IMR-90 (cell line): ENCODE measurements around the gene TMEM181. TPM values are rescaled to one million over a fixed set of nuclear protein-coding genes. Genes with fewer than 3 reads are reported as not detected.

Experiments used
- ATAC-seq: fragments of 200-7000 bp; cut with Tn5 transposase; 2 replicates; pipeline ENCODE4 v1.9.1; 2020; ENCODE audit warnings: low read depth, mild to moderate bottlenecking, moderate library complexity
- BruUV-seq: library from RNA; stranded (reverse); fragments of 400-500 nt; replicated peaks from 2 replicates; lab custom pipeline; 2021; lab: Mats Ljungman, UMichigan
- CTCF ChIA-PET: fragments of 300-600 bp; formaldehyde crosslinking; extraction: SDS; loops from one replicate; lab custom pipeline; 2021; ENCODE audit warnings: antibody characterized with exemption; lab: Yijun Ruan, JAX
- POLR2A ChIA-PET: fragments of 300-600 bp; sonication (Branson Sonifier 250); formaldehyde crosslinking; loops from one replicate; lab custom pipeline; 2022; ENCODE audit warnings: antibody characterized with exemption; ENCODE audit not compliant: unreplicated experiment; lab: Charles Lee
- DNase-seq: peaks from one replicate; pipeline ENCODE4 v3.0.0; 2013
- H2AFZ ChIP-seq: replicated peaks from 2 replicates; pipeline ENCODE3; 2013; ENCODE audit warnings: low read length, mild to moderate bottlenecking; ENCODE audit not compliant: poor library complexity
- H2AK5ac ChIP-seq: 2 replicates; pipeline ENCODE4 v1.6.1; 2013; ENCODE audit warnings: low read depth, low read length, inconsistent platforms
- H2AK9ac ChIP-seq: replicated peaks from 2 replicates; pipeline ENCODE3; 2013; ENCODE audit warnings: mild to moderate bottlenecking, low read depth, low read length, moderate library complexity; ENCODE audit not compliant: poor library complexity
- H2BK120ac ChIP-seq: 2 replicates; pipeline ENCODE4 v1.6.1; 2013; ENCODE audit warnings: low read depth, low read length, inconsistent platforms
- H2BK15ac ChIP-seq: 3 replicates; pipeline ENCODE4 v1.6.1; 2013; ENCODE audit warnings: low read depth, low read length, inconsistent platforms
- H2BK20ac ChIP-seq: 2 replicates; pipeline ENCODE4 v1.6.1; 2013; ENCODE audit warnings: low read depth, mild to moderate bottlenecking, inconsistent platforms, low read length, moderate library complexity
- H2BK5ac ChIP-seq: 2 replicates; pipeline ENCODE4 v1.6.1; 2013; ENCODE audit warnings: mild to moderate bottlenecking, low read depth, low read length, inconsistent platforms; ENCODE audit not compliant: poor library complexity, severe bottlenecking
- H3K14ac ChIP-seq: replicated peaks from 2 replicates; pipeline ENCODE4 v1.6.1; 2013; ENCODE audit warnings: low read depth, low read length, inconsistent platforms
- H3K18ac ChIP-seq: 2 replicates; pipeline ENCODE4 v1.6.1; 2013; ENCODE audit warnings: low read depth, low read length, control low read depth
- H3K23ac ChIP-seq: 2 replicates; pipeline ENCODE4 v1.6.1; 2013; ENCODE audit warnings: low read depth, low read length, inconsistent platforms
- H3K27ac ChIP-seq: 2 replicates; pipeline ENCODE4 v1.5.1; 2013; ENCODE audit warnings: mild to moderate bottlenecking, control low read depth, low read length; ENCODE audit not compliant: insufficient read depth
- H3K27me3 ChIP-seq: 2 replicates; pipeline ENCODE4 v1.6.1; 2013; ENCODE audit warnings: low read length; ENCODE audit not compliant: control insufficient read depth, insufficient read depth
- H3K36me3 ChIP-seq: 2 replicates; pipeline ENCODE4 v1.6.1; 2013; ENCODE audit warnings: low read length, mixed read lengths; ENCODE audit not compliant: control insufficient read depth, insufficient read depth
- H3K4ac ChIP-seq: 2 replicates; pipeline ENCODE4 v1.6.1; 2013; ENCODE audit warnings: low read depth, low read length, inconsistent platforms
- H3K4me1 ChIP-seq: 2 replicates; pipeline ENCODE4 v1.6.1; 2013; ENCODE audit warnings: low read length, mixed read lengths; ENCODE audit not compliant: control insufficient read depth, insufficient read depth
- H3K4me2 ChIP-seq: 2 replicates; pipeline ENCODE4 v1.6.1; 2013; ENCODE audit warnings: low read depth, mild to moderate bottlenecking, control low read depth, low read length, moderate library complexity
- H3K4me3 ChIP-seq: 2 replicates; pipeline ENCODE4 v1.5.1; 2013; ENCODE audit warnings: low read depth, mild to moderate bottlenecking, control low read depth, low read length, moderate library complexity; ENCODE audit not compliant: insufficient read depth
- H3K56ac ChIP-seq: 2 replicates; pipeline ENCODE4 v1.6.1; 2013; ENCODE audit warnings: low read length, inconsistent platforms; ENCODE audit not compliant: insufficient read depth; ENCODE audit errors: extremely low read depth
- H3K79me1 ChIP-seq, 2 experiments: 2 replicates each; pipeline ENCODE4 v1.6.1; 2013; ENCODE audit warnings: low read length in 2 of 2, inconsistent platforms in 1 of 2, low read depth in 1 of 2
- H3K9ac ChIP-seq: 2 replicates; pipeline ENCODE4 v1.6.1; 2013; ENCODE audit warnings: low read depth, low read length, control low read depth
- H3K9me1 ChIP-seq: 2 replicates; pipeline ENCODE4 v1.6.1; 2013; ENCODE audit warnings: low read length, inconsistent platforms; ENCODE audit not compliant: insufficient read depth
- H3K9me3 ChIP-seq: 2 replicates; pipeline ENCODE4 v1.6.1; 2013; ENCODE audit warnings: low read length; ENCODE audit not compliant: control insufficient read depth, insufficient read depth
- H4K20me1 ChIP-seq: 2 replicates; pipeline ENCODE4 v1.6.1; 2013; ENCODE audit warnings: low read length, inconsistent platforms; ENCODE audit not compliant: insufficient read depth
- H4K5ac ChIP-seq: 2 replicates; pipeline ENCODE4 v1.6.1; 2013; ENCODE audit warnings: mild to moderate bottlenecking, low read depth, low read length, control low read depth
- H4K8ac ChIP-seq, 2 experiments: 2 replicates each; pipeline ENCODE4 v1.6.1; 2013; ENCODE audit warnings: low read depth in 2 of 2, low read length in 2 of 2, control low read depth in 1 of 2, inconsistent platforms in 1 of 2
- H4K91ac ChIP-seq: 2 replicates; pipeline ENCODE4 v1.6.1; 2013; ENCODE audit warnings: low read depth, low read length, inconsistent platforms; ENCODE audit not compliant: insufficient read depth
- BHLHE40 ChIP-seq: fragments of 150-350 bp; IDR thresholded peaks from 2 replicates; pipeline ENCODE4 v1.6.1; 2016; ENCODE audit warnings: mild to moderate bottlenecking, low read depth, low read length
- CEBPB ChIP-seq: IDR thresholded peaks from 2 replicates; pipeline ENCODE4 v1.6.1; 2012; ENCODE audit warnings: low read depth, low read length, improper control_type of control experiment
- CHD1 ChIP-seq: IDR thresholded peaks from 2 replicates; pipeline ENCODE4 v1.6.1; 2012; ENCODE audit warnings: low read depth, low read length, improper control_type of control experiment
- CTCF ChIP-seq: conservative IDR thresholded peaks from 2 replicates; pipeline ENCODE4 v1.5.1; 2012; ENCODE audit warnings: mild to moderate bottlenecking, low read depth, low read length, improper control_type of control experiment
- ELK1 ChIP-seq: fragments of 150-350 bp; IDR thresholded peaks from 2 replicates; pipeline ENCODE4 v1.6.1; 2016; ENCODE audit warnings: low read depth, mild to moderate bottlenecking, low read length, moderate library complexity, borderline replicate concordance
- FOS ChIP-seq: fragments of 150-350 bp; IDR thresholded peaks from 2 replicates; pipeline ENCODE4 v1.6.1; 2016; ENCODE audit warnings: low read depth, low read length
- MAFK ChIP-seq: IDR thresholded peaks from 2 replicates; pipeline ENCODE4 v1.6.1; 2012; ENCODE audit warnings: low read depth, low read length, improper control_type of control experiment
- MAZ ChIP-seq: IDR thresholded peaks from 2 replicates; pipeline ENCODE4 v1.6.1; 2012; ENCODE audit warnings: low read depth, mild to moderate bottlenecking, low read length, improper control_type of control experiment, moderate library complexity, borderline replicate concordance
- MXI1 ChIP-seq: IDR thresholded peaks from 2 replicates; pipeline ENCODE4 v1.6.1; 2012; ENCODE audit warnings: low read depth, mild to moderate bottlenecking, low read length, moderate library complexity, borderline replicate concordance
- NFE2L2 ChIP-seq: fragments of 150-350 bp; IDR thresholded peaks from 2 replicates; pipeline ENCODE4 v1.6.1; 2016; ENCODE audit warnings: low read depth, mild to moderate bottlenecking, low read length
- POLR2A ChIP-seq: IDR thresholded peaks from 2 replicates; pipeline ENCODE4 v1.6.1; 2012; ENCODE audit warnings: mild to moderate bottlenecking, low read depth, low read length
- RAD21 ChIP-seq: IDR thresholded peaks from 2 replicates; pipeline ENCODE4 v1.6.1; 2012; ENCODE audit warnings: low read length, improper control_type of control experiment
- RCOR1 ChIP-seq: IDR thresholded peaks from 2 replicates; pipeline ENCODE4 v1.6.1; 2012; ENCODE audit warnings: mild to moderate bottlenecking, low read length, improper control_type of control experiment; ENCODE audit not compliant: insufficient replicate concordance
- RFX5 ChIP-seq: IDR thresholded peaks from 2 replicates; pipeline ENCODE4 v1.8.0; 2012; ENCODE audit warnings: low read depth, mild to moderate bottlenecking, low read length, moderate library complexity
- SMC3 ChIP-seq: fragments of 150-350 bp; IDR thresholded peaks from 2 replicates; pipeline ENCODE4 v1.6.1; 2016; ENCODE audit warnings: low read depth, mild to moderate bottlenecking, antibody characterized with exemption, low read length, moderate library complexity
- USF2 ChIP-seq: fragments of 150-350 bp; IDR thresholded peaks from 2 replicates; pipeline ENCODE4 v1.6.1; 2017; ENCODE audit warnings: mild to moderate bottlenecking, antibody characterized with exemption, low read length, low read depth
- WGBS, 2 experiments: methylation state at CpG; one replicate each; pipeline versions ENCODE4 v1.1.5 to v1.1.7; 2013; ENCODE audit warnings: missing lambda C conversion rate in 2 of 2; ENCODE audit not compliant: insufficient read length in 1 of 2; ENCODE audit errors: extremely low coverage in 2 of 2; 5-methylcytosine and 5-hydroxymethylcytosine counted together
- dilution Hi-C: fragments of 300-500 bp; cut with HindIII; formaldehyde crosslinking; loops from one replicate; pipeline ENCODE4 v1.14.3; 2018; ENCODE audit warnings: low sequenced_read_pairs; ENCODE audit not compliant: unreplicated experiment
- in situ Hi-C: fragments of 300-500 bp; cut with MboI; formaldehyde crosslinking; loops from 3 replicates; pipeline ENCODE4 v1.14.3; 2019; ENCODE audit warnings: low sequenced_read_pairs, inconsistent platforms, mixed read lengths
- intact Hi-C: fragments of 100-400 bp; cut with micrococcal nuclease; formaldehyde crosslinking; loops from 2 replicates; pipeline ENCODE4 v1.10.0; 2022
- polyA plus RNA-seq, 3 experiments: library from polyadenylated mRNA; depleted of rRNA; stranded (reverse); fragments of >200 nt; gene quantifications; 2 replicates each; pipeline ENCODE4 v1.2.3, GENCODE V29; 2012; ENCODE audit warnings: low replicate concordance in 1 of 3
- total RNA-seq: library from RNA; depleted of rRNA; stranded (reverse); fragments of >200 nt; gene quantifications from 2 replicates; pipeline ENCODE4 v1.2.3, GENCODE V29; 2012

Gene TMEM181
- total and polyA plus RNA-seq, 2 of the 4 experiments (the other 2 are of a cell fraction), result 22.8 to 27.8 TPM

- H3K9ac ChIP-seq, result no peak overlapping the region
- H2AK5ac ChIP-seq, result no peak overlapping the region
- H3K4me3 ChIP-seq, result no peak overlapping the region
- H3K27ac ChIP-seq, result no peak overlapping the region
- no peak overlapping the region for H3K4me2 ChIP-seq
- ATAC-seq, result no peak
- in situ Hi-C loops (no loop called here), dilution Hi-C loops (no loop called here), intact Hi-C loops (no loop called here)
- H2BK20ac ChIP-seq, result no peak overlapping the region
- no peak overlapping the region for H2BK120ac ChIP-seq
- H3K9me1 ChIP-seq, result no peaks in the 10 kb centered on the region
- no peak overlapping the region for H4K5ac ChIP-seq
- peaks cover 10% of the 10 kb centered on the region for H3K27me3 ChIP-seq
- H4K91ac ChIP-seq, result no peak overlapping the region
- H3K9me3 ChIP-seq, result no peaks in the 10 kb centered on the region; the same call in 1 of the 2 replicates
- ChIA-PET POLR2A (no interaction called here), CTCF (no interaction called here)
- H3K14ac ChIP-seq, result no peak overlapping the region
- no TSS peak for BruUV-seq
- H4K8ac ChIP-seq, result no peak overlapping the region
- H3K56ac ChIP-seq, result no peak overlapping the region
- no peak for DNase-seq
- no peaks in the 10 kb centered on the region for H4K20me1 ChIP-seq
- H3K36me3 ChIP-seq, result no peaks in the 10 kb centered on the region
- no peaks in the 10 kb centered on the region for H3K4me1 ChIP-seq
- no peak overlapping the region for H2BK15ac ChIP-seq
- no peak overlapping the region for H3K23ac ChIP-seq
- WGBS, 2 experiments, result 69% methylated on average over 2 of the region's 4 CpGs; no CpG with 5 or more reads in 1 of the 2 experiments
- no peak overlapping the region for H3K4ac ChIP-seq
- no peak for TF ChIP-seq POLR2A
- TF ChIP-seq NFE2L2, result no peak
- TF ChIP-seq RCOR1, result no peak
- TF ChIP-seq FOS, result no peak
- TF ChIP-seq MAFK, result no peak
- TF ChIP-seq CHD1, result no peak
- no peak for TF ChIP-seq MAZ
- no peak for TF ChIP-seq USF2
- TF ChIP-seq ELK1, result no peak
- TF ChIP-seq CTCF, result no peak
- no peak for TF ChIP-seq BHLHE40
- no peak for TF ChIP-seq RFX5
- TF ChIP-seq MXI1, result no peak
- no peak for TF ChIP-seq SMC3
- no peak for TF ChIP-seq RAD21
- no peak for TF ChIP-seq CEBPB
- H2AFZ ChIP-seq, result no peak overlapping the region
- no peak overlapping the region for H3K18ac ChIP-seq
- H3K79me1 ChIP-seq, result no peaks in the 10 kb centered on the region
- H2AK9ac ChIP-seq, result peak overlapping the region; percentile 78
- no peak overlapping the region for H2BK5ac ChIP-seq
Observed at GRCh38 chr6:158531566-158531965, 28.3 kb upstream of the TMEM181 start.
